HEK293 (cell line): ENCODE results near the gene ACADL.

Experiments
- CTCF ChIP-seq: fragments of 450-650 bp; formaldehyde crosslinking; IDR thresholded peaks from 2 replicates; pipeline ENCODE4 v1.5.1; 2016; ENCODE audit warnings: missing biosample characterization, missing genetic modification characterization
- TF ChIP-seq, protein P1 (sequence below): fragments of 450-650 bp; formaldehyde crosslinking; optimal IDR thresholded peaks from 2 replicates; pipeline ENCODE3; 2016; ENCODE audit warnings: missing biosample characterization, mild to moderate bottlenecking, missing genetic modification characterization

GRCh38 chr2:210174086-210174485 lies 51.2 kb downstream of the ACADL start:
- TF ChIP-seq CTCF = no peak
- TF ChIP-seq, protein P1, sequence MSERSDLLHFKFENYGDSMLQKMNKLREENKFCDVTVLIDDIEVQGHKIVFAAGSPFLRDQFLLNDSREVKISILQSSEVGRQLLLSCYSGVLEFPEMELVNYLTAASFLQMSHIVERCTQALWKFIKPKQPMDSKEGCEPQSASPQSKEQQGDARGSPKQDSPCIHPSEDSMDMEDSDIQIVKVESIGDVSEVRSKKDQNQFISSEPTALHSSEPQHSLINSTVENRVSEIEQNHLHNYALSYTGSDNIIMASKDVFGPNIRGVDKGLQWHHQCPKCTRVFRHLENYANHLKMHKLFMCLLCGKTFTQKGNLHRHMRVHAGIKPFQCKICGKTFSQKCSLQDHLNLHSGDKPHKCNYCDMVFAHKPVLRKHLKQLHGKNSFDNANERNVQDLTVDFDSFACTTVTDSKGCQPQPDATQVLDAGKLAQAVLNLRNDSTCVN (tag by site-specific recombination) = no peak
